ENCODE measurements around the gene F10. TPM values are rescaled to one million over a fixed set of nuclear protein-coding genes. Genes with fewer than 3 reads are reported as not detected.
A peak's percentile ranks its signal among the peaks of the same experiment; 100 is the strongest.
"Not testable (repeated sequence)": the region's sequence is repeated elsewhere in the genome, so short reads cannot be mapped to it uniquely, and the experiment has no call there.

Gene F10
- 0.10 TPM in 1 of 2 replicates, not detected in the other for total RNA-seq (2014; rRNA removed; shearing (Covaris generic))

DNA sequence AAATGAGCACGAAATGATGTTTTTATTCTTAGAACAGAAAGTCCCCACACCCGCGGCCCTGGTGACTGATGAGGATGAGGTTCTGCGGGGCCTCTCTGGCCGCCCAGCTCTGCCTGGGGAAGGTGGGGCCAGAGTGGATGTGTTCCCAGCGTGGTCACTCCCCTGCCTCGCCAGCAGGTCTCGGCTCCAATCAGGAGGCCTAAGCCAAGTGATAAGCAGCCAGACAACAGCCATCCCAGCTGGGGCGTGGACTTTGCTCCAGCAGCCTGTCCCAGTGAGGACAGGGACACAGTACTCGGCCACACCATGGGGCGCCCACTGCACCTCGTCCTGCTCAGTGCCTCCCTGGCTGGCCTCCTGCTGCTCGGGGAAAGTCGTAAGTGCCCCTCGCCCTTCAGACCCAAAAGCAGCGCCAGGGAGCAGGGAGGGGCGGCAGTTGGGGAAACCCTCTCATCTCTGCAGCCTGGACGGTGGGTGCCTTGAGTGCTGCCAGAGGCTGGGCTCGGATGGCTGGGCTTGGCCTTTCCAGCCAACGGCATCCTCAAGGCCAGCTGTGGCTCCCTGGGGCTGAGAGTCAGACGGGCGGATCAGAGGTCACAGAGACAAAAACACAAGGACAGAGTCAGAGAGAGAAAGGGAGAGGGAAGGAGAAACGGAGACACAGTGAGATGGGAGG lies at the start of gene F10:
Gene F10, plus strand, starts transcription at position 250 of the 676 bp plus-strand sequence. Its CDS starts 57 bp downstream, at position 307.
- DNase-seq (ENCODE audit: low read depth): no peak

DNA sequence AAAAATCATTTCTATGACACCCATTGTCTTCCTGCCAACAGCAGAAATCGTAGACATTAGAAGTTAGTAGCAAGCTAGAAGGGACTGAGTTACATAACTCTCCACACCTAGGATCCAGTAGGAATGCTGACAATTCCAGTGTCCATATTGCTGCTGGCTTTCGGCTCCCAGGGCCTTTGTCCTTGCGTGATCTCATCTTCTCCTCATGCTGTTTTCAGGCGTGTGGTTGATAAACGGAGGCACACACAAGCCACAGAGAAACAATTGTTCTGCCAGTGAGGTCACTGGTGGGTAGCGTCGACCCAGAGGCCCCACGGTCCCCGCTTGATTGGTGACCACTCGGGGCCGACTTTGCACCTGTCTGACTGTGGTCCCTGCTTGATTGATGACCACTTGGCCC lies 48.7 kb upstream of the F10 start:
- DNase-seq (ENCODE audit: low read depth): no peak

DNA sequence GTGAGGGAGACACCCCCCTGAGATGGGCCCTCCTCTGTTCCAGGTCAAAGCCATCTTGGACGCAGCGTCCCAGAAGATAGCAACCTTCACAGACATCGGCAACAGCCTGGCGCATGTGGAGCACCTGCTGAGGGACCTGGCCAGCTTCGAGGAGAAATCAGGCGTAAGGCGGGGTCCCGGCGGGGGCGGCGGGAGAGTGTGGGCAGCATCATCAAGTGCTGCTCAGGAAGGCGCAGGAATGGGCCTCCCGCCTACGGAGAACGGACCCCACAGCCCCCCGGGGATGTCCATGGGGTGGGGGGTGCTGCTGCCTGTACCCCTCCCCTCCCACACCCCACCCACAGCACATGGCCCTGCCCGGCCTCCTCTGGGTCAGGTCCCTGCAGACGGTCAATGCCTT lies 48.2 kb upstream of the F10 start:
- no peak for DNase-seq (ENCODE audit: low read depth)

DNA sequence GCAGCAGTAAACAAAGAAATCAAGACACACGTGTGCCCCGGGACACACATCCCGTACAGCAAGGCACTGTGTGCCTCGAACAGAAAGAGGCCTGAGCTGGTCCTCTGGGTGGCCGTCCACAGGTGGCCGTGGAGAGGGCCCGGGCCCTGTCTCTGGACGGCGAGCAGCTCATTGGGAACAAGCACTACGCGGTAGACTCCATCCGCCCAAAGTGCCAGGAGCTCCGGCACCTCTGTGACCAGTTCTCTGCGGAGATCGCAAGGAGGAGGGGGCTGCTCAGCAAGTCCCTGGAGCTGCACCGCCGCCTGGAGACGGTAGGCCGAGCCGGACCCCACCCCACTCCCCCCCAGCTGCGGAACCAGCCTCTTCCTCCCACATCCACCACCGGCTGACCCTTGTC lies 47.7 kb upstream of the F10 start:
- no peak for DNase-seq (ENCODE audit: low read depth)

DNA sequence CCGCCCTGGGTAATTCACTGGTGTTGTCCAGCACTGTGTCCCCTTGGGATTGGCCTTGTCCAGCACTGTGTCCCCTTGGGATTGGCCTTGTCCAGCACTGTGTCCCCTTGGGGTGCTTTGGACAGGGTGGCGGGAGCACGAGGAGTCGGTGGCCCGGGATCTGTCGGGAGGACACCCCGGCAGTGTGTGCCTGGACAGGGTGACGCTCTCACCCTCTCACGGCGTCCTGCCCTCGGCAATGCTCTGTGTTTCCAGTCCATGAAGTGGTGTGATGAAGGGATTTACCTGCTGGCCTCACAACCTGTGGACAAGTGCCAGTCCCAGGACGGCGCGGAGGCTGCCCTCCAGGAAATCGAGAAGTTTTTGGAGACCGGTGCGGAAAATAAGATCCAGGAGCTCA lies 46.9 kb upstream of the F10 start:
- no peak for DNase-seq (ENCODE audit: low read depth)

DNA sequence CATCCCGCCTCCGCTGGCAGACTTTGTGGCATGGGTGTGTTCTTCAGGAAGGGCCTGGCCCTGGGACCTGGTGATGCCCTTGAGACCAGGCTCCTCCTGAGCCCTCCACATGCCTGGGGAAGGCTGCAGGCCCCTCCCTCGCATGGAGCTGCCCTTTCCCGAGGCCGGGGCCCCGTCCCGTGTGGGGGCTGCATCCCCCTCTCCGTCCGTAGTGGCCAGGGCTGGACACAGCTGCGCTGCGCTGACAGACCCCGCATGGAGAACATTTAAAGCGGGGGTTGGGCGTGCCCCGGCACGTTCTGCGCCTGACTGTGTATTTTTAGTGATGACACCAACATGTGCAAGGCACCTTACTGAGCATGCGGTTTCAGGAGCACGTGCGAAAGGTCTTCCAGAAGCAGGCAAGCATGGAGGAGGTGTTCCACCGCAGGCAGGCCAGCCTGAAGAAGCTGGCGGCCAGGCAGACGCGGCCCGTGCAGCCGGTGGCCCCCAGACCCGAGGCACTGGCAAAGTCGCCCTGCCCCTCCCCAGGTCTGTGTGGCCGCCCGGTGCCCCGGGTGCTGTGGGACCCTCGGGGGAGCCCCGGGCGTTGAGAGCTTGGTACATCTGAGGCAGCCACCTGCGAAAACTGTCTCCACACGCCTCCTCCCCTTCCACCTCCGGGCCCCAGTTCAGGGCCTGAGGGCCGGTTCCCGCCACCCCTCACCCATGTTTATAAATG lies 45.8 kb upstream of the F10 start:
- DNase-seq (ENCODE audit: low read depth): no peak

DNA sequence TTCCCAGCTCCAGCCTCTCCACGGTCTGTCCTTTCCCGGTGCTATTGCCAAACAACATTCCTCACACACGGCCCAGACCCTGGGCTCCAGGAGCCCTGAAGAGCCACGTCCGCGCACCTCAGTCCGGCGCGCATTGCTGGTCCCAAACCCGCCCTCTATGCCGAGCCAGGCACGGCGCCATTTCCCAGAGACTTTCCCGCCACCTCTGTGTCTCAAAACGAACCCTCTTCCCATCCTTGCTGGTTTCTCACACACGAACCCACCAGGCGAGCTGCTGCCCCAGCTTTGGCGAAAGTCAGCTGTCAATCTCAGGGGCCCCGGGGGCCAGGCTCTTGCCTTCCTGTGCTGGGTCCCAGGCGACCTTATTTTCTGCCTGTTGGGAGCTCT lies 45.0 kb upstream of the F10 start:
- DNase-seq (ENCODE audit: low read depth): no peak

DNA sequence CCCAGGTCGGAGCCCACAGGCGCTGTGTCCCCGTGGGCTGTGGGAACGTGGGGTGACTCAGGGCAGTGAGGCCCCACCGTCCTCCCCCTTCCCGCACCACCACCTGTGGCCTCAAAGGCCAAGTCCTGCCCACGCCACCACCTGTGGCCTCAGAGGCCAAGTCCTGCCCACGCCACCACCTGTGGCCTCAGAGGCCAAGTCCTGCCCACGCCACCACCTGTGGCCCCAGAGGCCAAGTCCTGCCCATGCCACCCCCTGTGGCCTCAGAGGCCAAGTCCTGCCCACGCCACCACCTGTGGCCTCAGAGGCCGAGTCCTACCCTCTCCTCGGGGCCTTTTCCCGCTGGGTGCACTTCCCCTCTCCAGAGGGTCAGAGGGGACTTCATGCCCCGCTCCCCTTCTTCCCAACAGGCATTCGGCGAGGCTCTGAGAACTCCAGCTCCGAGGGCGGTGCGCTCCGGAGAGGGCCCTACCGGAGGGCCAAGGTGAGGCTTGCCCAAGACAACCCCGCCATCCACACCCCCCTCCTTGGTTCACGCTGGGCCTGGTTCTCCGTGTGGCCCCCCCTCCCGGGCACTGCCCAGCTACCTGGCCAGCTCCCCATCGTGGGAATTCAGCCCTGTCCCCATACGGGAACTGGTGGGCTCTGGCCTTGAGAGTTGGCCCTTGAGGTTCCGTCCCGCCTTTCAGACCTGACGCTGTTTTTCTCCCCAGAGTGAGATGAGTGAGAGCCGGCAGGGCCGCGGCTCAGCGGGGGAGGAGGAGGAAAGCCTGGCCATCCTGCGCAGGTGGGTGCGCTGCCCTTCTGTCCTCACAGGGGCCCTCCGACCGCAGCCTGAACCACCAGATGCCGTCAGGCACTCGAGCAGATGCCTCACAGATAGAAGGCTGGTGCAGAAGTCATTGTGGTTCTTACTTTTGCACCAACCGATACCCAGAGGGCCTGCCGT lies 44.4 kb upstream of the F10 start:
- no peak for DNase-seq (ENCODE audit: low read depth)

DNA sequence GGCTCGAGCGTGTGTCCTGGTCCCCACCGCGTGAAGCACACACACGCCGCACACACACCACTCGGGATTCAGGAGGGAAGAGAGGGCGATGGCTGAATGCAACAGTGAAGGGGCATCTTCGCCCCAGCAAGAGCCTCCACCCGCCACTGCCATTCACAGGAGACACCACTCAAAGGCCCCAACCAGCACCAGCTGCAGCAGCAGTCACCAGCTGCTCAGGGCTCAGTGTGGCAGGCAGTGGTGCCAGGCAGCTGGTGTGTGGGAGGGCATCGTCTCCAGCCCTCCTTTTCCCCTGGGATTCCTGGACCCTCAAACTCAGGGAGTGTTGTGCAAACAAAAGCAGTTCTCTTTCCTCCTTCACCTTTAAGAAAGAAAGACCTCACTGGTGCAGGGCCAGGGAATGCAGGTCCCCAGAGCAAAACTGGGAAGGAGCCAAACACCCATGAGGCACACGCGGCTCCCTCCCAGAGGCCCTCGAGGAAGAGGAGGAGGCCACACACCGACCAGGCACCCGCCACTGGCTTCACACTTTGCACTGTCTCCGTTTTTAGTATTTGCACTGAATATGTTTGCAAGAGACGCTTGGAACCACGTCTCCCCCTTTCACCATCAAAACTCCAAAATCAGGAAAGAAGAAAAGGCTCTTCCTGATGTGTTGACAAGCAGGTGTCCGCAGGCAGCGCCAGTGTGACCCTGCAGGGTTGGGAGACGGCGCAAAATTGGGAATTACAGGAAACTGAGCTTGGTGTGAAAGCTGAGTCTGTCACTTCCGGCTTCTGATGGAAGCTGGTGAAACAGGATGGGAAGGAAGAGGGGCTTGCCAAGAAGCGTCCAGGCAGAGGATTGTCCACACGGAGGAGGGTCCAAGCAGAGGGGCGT lies 43.5 kb upstream of the F10 start:
- DNase-seq (ENCODE audit: low read depth): no peak

DNA sequence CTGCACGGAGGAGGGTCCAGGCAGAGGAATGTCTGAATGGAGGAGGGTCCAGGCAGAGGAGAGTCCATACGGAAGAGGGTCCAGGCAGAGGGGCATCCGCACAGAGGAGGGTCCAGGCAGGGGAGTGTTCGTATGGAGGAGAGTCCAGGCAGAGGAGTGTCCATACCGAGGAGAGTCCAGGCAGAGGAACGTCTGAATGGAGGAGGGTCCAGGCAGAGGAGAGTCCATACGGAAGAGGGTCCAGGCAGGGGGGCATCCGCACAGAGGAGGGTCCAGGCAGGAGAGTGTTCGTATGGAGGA lies 42.9 kb upstream of the F10 start:
- DNase-seq (ENCODE audit: low read depth): not testable (repeated sequence)

DNA sequence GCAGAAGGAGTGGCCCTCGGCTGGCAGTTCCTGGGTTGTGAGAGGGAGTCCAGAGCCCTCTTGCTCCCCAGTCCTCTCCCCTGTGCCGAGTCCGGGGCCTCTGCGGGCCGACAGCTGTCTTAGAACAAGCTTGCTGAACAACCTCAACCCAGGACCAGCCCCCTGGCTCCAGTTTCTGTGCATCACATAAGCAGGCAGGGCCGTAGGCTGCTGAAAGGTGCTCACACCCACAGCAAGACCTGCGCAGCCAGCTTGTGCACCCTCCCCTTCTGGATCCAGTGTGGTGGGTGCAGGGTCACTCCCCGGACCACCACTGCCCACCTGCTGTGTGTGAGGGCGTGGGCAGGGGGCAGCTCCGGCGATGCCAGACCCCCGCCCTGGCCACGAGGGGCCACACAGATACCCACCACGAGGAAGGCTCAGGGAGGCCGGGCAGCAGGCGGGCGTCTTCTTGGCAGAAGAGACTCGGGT lies 42.2 kb upstream of the F10 start:
- no peak for DNase-seq (ENCODE audit: low read depth)

DNA sequence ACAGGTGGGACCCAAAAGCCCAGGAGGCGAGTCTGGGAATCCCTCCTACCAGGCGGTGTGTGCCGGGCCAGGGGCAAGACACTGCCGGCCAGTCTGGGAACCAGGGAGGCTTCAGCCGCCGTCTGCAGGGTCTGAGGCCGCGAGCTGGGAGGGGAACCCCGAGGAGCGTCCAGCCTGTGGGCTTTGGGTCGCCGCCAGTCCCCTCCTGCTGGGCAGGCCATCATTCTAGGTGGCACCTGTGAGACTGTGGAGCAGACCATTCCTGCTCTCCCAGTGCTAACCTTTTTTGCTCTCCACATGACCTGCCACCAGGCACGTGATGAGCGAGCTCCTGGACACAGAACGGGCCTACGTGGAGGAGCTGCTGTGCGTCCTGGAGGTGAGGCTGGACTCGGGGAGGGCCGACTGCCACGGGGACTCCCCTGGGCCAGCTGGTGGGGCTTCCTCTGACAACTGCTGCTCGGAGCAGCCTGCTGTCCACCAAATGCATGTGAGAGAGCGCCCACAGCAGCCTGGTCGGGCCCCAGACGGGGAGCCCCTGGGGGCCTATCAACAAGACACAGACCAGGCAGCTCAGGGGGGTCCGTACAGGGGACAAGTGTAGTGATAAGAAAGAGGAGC lies 41.6 kb upstream of the F10 start:
- no peak for DNase-seq (ENCODE audit: low read depth)

DNA sequence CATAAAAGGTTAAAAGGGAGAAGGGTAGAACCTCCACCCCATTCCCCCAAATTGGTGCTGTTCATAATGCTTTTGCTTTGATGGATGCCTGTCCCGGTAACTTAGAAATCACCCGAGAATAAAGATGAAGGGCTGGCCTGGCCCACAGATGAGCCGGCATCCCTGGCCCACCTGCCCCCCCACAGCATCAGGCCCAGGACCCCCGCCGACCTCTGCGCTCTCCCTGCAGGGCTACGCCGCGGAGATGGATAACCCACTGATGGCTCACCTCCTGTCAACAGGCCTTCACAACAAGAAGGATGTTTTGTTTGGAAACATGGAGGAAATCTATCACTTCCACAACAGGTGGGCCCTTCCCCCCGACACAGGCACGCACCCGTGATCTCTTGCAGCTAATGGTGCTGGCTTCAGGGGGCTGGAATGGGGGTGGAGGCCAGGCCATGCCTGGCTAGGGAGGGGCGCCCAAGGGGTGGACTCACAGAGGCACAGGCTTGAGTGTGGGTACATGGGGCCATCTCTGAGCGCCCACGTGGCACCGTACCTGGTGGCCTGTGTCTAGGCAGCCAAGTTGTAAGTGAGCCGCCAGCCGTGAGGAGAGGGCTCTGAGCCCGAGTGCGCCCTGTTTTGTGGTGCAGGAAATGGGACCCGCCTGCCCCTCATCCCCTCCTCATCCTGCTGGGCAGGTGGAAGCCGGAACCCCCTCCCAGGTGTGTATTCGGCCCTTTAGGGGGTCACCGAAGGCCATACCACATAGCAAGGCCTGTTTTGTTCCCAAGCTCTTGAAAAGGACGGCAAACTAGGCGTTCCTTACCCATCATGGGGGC lies 40.2 kb upstream of the F10 start:
- DNase-seq (ENCODE audit: low read depth): no peak

DNA sequence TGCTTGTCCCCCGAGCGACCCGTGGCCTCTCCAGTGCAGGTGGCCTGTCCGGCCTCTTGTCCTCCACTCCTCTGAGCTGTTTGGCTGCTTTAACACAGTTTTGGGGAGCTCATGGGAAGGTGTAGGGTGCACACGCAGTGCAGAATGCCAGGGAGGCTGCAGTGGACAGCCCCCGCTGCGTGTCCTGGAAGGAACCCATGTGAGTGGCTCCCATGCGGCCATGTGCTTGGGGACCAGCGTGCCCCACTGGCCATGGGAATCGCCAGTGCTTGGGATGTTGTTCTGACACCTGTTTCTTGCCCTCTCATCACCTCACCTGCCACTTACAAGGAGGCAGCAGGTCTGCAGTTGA lies 39.6 kb upstream of the F10 start:
- no peak for DNase-seq (ENCODE audit: low read depth)

DNA sequence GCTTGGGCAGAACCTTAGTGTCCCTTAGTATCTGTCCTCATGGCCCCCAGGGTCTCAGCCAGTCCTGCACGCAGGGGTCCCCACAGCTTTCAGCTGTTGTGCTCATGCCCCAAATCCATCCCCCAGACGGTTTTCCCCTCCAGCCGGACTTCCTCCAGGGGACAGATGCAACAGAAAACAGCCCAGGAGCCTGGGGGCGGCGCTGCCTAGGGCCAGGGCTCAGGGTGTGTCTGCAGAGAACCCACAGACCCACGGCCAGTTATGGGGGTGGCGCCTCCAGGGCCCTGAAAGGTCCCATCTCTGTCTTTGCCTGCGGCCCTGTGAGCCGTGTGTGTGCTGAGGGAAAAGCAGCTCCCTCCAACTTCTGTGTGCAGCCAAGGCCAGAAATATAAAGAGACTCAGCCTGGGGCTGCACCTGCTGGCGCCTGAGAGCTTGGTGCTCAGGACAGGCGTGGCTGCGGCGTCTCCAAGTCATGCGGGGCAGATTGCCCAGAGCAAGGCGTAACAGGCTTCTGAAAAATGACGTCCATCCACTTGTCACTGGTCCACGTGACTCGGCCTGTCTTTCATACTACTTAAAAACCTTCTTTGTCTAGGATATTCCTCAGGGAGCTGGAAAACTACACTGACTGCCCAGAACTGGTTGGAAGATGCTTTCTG lies 39.1 kb upstream of the F10 start:
- peak; percentile 42 for DNase-seq (ENCODE audit: low read depth)

DNA sequence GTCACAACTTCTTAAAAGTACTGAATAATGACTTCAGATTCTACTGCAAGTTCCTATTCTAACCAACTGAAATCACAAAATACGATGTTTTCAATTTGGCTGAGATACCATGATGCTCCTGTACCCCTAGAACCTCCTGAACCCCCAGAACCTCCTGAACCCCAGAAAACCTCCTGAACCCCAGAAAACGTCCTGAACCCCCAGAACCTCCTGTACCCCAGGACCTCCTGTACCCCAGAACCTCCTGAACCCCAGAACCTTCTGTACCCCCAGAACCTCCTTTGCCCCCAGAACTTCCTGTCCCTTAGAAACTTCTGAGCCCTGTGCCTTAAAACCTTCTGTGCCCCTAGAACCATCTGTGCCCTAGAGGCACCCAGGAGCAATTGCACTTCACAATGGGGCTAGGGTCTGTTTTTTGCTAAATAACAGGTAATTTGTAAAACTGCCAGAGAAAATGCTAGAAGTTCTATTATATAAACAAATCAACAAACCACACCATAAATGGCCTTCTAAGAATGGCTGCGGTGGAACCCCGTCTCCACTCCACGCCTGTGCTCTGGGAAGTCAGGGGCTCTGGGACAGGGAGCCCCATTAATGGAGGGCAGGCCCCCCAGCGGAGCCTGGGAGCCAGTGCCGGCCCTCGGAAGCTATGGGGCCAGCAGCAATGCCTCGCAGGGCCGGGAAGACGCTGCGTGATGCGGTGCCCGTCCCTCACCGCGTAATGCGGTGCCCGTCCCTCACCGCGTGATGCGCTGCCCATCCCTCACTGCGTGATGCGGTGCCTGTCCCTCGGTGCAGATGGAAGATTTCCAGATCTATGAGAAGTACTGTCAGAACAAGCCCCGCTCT lies 38.3 kb upstream of the F10 start:
- no peak for DNase-seq (ENCODE audit: low read depth)

DNA sequence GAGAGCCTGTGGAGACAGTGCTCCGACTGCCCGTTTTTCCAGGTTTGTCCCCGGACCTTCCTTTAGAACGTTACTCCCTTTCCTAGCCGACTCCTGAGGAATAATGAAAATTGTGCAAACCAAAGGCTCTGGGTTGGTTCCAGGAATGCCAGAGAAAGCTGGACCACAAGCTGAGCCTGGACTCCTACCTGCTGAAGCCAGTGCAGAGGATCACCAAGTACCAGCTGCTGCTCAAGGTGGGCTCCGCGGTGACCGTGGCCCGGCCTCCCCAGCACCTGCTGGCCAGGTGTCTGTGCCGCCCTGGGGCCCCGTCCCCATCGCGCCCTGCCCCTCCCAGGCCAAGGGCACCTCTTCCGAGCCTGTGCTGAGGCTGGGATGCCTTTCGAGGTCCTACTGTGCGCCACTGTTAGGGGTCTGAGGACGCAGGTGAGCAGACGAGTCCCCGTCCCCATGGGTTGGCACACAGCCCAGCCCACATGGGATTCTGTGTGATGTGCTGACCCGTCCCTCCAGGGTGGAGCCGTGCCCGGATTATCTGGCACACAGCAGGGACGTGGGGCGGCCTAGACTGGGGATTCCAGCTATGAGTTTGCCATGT lies 37.6 kb upstream of the F10 start:
- no peak for DNase-seq (ENCODE audit: low read depth)

DNA sequence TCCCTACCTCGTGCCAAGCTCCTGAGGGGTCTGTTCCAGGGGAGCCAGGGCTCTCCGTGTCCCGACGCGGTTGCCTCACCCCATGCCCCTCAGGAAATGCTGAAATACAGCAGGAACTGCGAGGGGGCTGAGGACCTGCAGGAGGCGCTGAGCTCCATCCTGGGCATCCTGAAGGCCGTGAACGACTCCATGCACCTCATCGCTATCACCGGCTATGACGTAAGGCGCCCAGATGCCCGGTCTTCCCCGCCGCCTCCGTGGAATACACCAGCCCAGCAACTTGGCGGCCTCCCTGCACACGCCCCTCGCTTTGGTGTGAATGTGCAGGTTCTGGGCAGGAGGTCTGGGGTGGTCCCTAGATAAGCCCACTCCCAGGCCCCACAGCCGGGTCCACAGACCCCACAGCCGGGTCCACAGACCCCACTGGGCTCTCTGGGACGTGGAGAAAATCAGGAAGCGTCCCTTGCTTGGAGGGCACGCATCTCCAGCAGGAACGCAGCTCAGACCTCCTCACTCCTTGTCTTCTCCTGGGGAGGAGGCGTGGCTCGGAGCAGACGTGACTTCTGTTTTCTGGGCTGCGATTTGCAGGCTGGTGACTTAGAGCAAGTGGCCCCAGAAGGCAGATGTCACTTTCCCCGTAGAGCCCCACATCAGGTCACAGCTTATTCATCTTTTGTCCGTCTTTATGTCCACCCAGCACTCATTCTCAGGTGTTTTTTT lies 36.4 kb upstream of the F10 start:
- DNase-seq (ENCODE audit: low read depth): no peak

All from M059J (cell line).